Hepatocyte (in vitro differentiated cells): ENCODE results near the gene CDK5.

ENCODE experiments used
- CTCF ChIP-seq: fragments of 200-600 bp; sonication (generic); IDR thresholded peaks from 2 replicates; pipeline ENCODE4 v1.5.1; 2016; ENCODE audit warnings: antibody characterized with exemption, mild to moderate bottlenecking; ENCODE audit not compliant: poor library complexity
- EZH2 ChIP-seq: fragments of 200-600 bp; sonication (generic); IDR thresholded peaks from 2 replicates; pipeline ENCODE4 v1.6.1; 2016; ENCODE audit warnings: antibody characterized with exemption, mild to moderate bottlenecking, borderline replicate concordance

GRCh38 chr7:151057989-151058780 is 488 bp upstream of the CDK5 start:
- TF ChIP-seq EZH2, result no peak
- no peak for TF ChIP-seq CTCF
